MM.1S (cell line): ENCODE results near the gene LINC00632.
"Not testable (repeated sequence)": the region's sequence is repeated elsewhere in the genome, so short reads cannot be mapped to it uniquely, and the experiment has no call there.

ENCODE experiments used
- DNase-seq: peaks from one replicate; pipeline ENCODE4 v3.0.0-alpha.2; 2015
- H2AFZ ChIP-seq: fragments of 300-600 bp; sonication (generic); 2 replicates; pipeline ENCODE4 v1.6.0; 2016; ENCODE audit warnings: antibody characterized with exemption, low read length
- H3F3A ChIP-seq: fragments of 300-600 bp; sonication (generic); 2 replicates; pipeline ENCODE4 v1.6.1; 2016; ENCODE audit warnings: mild to moderate bottlenecking, antibody characterized with exemption, low read length, moderate library complexity, mixed read lengths; ENCODE audit not compliant: insufficient read depth
- H3K27ac ChIP-seq: fragments of 300-600 bp; sonication (generic); 2 replicates; pipeline ENCODE4 v1.5.1; 2016; ENCODE audit warnings: mild to moderate bottlenecking, low read length
- H3K27me3 ChIP-seq: fragments of 300-600 bp; sonication (generic); replicated peaks from 2 replicates; pipeline ENCODE4 v1.6.0; 2016; ENCODE audit warnings: low read length; ENCODE audit not compliant: insufficient read depth
- H3K36me3 ChIP-seq: fragments of 300-600 bp; sonication (generic); replicated peaks from 2 replicates; pipeline ENCODE4 v1.6.1; 2016; ENCODE audit warnings: mild to moderate bottlenecking, low read length, mixed read lengths; ENCODE audit not compliant: insufficient read depth
- H3K4me1 ChIP-seq: fragments of 300-600 bp; sonication (generic); 2 replicates; pipeline ENCODE4 v1.6.1; 2016; ENCODE audit warnings: low read length, mixed read lengths
- H3K4me2 ChIP-seq: fragments of 300-600 bp; sonication (generic); 2 replicates; pipeline ENCODE4 v1.6.0; 2016; ENCODE audit warnings: low read depth, low read length
- H3K4me3 ChIP-seq: fragments of 300-600 bp; sonication (generic); 2 replicates; pipeline ENCODE4 v1.5.1; 2016; ENCODE audit warnings: low read length, mixed read lengths
- H3K79me2 ChIP-seq: fragments of 300-600 bp; sonication (generic); 2 replicates; pipeline ENCODE4 v1.6.1; 2016; ENCODE audit warnings: mixed run types, low read length, mixed read lengths
- H3K9ac ChIP-seq: fragments of 300-600 bp; sonication (generic); 2 replicates; pipeline ENCODE4 v1.6.1; 2016; ENCODE audit warnings: low read length, mixed read lengths
- H3K9me2 ChIP-seq: fragments of 300-600 bp; sonication (generic); replicated peaks from 2 replicates; pipeline ENCODE4 v1.6.1; 2016; ENCODE audit warnings: mild to moderate bottlenecking, low read length, mixed read lengths; ENCODE audit not compliant: insufficient read depth
- H3K9me3 ChIP-seq: fragments of 300-600 bp; sonication (generic); replicated peaks from 2 replicates; pipeline ENCODE4 v1.6.1; 2016; ENCODE audit warnings: mild to moderate bottlenecking, low read length, mixed read lengths; ENCODE audit not compliant: insufficient read depth
- H4K20me1 ChIP-seq: fragments of 300-600 bp; sonication (generic); 2 replicates; pipeline ENCODE4 v1.6.1; 2016; ENCODE audit warnings: mild to moderate bottlenecking, low read length, moderate library complexity, mixed read lengths; ENCODE audit not compliant: insufficient read depth
- EZH2 ChIP-seq: fragments of 300-600 bp; sonication (generic); optimal IDR thresholded peaks from 2 replicates; pipeline ENCODE3; 2017; ENCODE audit warnings: low read depth, mild to moderate bottlenecking, antibody characterized with exemption, low read length, mixed read lengths
- EZH2phosphoT487 ChIP-seq: fragments of 300-600 bp; sonication (generic); IDR thresholded peaks from 2 replicates; pipeline ENCODE4 v1.6.1; 2018; ENCODE audit warnings: antibody characterized with exemption, low read length
- TF ChIP-seq, protein P1 (sequence below): fragments of 300-600 bp; sonication (generic); IDR thresholded peaks from 2 replicates; pipeline ENCODE4 v1.5.1; 2016; ENCODE audit warnings: antibody characterized with exemption, low read length, mixed read lengths

Gene LINC00632

DNA sequence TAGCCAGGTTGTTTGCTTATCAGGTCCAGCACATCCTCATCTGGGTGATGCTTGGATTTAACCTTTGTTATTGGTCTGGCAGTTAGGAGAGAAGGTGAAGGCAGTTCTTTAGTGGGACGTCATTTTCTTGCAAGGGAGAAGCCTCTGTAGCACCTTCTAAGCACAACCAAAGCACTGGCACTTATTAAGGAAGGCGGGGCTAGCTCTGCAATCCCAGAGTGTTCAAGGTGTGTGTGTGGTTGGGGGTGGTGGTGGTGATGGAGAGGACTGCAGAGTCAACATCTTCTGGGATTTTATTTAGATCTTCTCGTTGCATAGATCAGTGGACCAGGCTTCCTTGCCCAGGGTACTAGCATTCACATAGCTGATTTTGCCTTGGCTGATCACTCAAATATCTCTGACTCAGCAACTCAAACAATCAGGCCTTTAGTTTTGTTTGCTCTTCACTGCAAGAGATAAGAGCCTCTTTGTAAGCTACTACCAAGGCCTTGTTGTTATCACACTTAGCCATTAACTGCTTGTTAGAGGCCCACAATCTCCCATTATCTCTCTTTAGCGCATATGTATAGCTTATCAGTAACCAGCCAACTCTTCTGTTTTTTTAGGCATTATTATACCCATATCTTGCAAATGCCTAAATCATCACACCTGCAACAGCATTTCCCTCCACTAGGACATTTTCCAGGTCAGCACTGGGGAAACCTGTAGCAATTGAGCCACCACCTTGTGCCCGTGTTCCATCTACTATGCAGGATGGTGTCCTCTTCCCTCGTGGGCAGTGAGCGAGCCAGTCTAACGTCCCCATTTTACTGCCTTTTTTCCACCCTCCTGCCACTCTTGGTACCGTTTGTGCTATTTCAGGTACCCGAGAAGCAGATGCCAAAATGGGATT lies 36.5 kb upstream of the LINC00632 start:
- Histone ChIP-seq H3K9me2 (no peaks in the 10 kb centered on the region), H3K79me2 (no peaks in the 10 kb centered on the region), H3K27me3 (no peaks in the 10 kb centered on the region), H3K27ac (no peak overlapping the region), H3K4me1 (no peaks in the 10 kb centered on the region), H4K20me1 (no peaks in the 10 kb centered on the region), H3K9ac (no peak overlapping the region), H3K36me3 (no peaks in the 10 kb centered on the region), H3K4me2 (no peak overlapping the region), H3K4me3 (no peak overlapping the region), H3K9me3 (no peaks in the 10 kb centered on the region), H3F3A (no peaks in the 10 kb centered on the region), H2AFZ (no peak overlapping the region)
- no peak for DNase-seq
- TF ChIP-seq EZH2phosphoT487 (no peak), EZH2 (no peak)
- TF ChIP-seq, protein P1, sequence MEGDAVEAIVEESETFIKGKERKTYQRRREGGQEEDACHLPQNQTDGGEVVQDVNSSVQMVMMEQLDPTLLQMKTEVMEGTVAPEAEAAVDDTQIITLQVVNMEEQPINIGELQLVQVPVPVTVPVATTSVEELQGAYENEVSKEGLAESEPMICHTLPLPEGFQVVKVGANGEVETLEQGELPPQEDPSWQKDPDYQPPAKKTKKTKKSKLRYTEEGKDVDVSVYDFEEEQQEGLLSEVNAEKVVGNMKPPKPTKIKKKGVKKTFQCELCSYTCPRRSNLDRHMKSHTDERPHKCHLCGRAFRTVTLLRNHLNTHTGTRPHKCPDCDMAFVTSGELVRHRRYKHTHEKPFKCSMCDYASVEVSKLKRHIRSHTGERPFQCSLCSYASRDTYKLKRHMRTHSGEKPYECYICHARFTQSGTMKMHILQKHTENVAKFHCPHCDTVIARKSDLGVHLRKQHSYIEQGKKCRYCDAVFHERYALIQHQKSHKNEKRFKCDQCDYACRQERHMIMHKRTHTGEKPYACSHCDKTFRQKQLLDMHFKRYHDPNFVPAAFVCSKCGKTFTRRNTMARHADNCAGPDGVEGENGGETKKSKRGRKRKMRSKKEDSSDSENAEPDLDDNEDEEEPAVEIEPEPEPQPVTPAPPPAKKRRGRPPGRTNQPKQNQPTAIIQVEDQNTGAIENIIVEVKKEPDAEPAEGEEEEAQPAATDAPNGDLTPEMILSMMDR, result no peak

GRCh38 chrX:140687706-140688105 lies 21.9 kb upstream of the LINC00632 start:
- no peak overlapping the region for H3K4me3 ChIP-seq
- no peaks in the 10 kb centered on the region for H3K9me2 ChIP-seq
- no peak overlapping the region for H2AFZ ChIP-seq
- H3K9ac ChIP-seq, result no peak overlapping the region
- no peaks in the 10 kb centered on the region for H3K9me3 ChIP-seq
- no peaks in the 10 kb centered on the region for H3K4me1 ChIP-seq
- no peaks in the 10 kb centered on the region for H3K79me2 ChIP-seq
- no peak for DNase-seq
- TF ChIP-seq, protein P1, result no peak
- H3K27ac ChIP-seq, result no peak overlapping the region
- no peak overlapping the region for H3K4me2 ChIP-seq
- no peaks in the 10 kb centered on the region for H4K20me1 ChIP-seq
- no peaks in the 10 kb centered on the region for H3K27me3 ChIP-seq
- no peaks in the 10 kb centered on the region for H3F3A ChIP-seq
- no peaks in the 10 kb centered on the region for H3K36me3 ChIP-seq

GRCh38 chrX:140691596-140691995 lies 18.0 kb upstream of the LINC00632 start:
- not testable (repeated sequence) for H3K9me3 ChIP-seq, H3K9me2 ChIP-seq, H4K20me1 ChIP-seq, H3K4me1 ChIP-seq, H3K79me2 ChIP-seq, H3K4me3 ChIP-seq, H3K27ac ChIP-seq, H3K9ac ChIP-seq, H3K27me3 ChIP-seq, H3F3A ChIP-seq, H3K4me2 ChIP-seq, DNase-seq, H3K36me3 ChIP-seq, H2AFZ ChIP-seq

DNA sequence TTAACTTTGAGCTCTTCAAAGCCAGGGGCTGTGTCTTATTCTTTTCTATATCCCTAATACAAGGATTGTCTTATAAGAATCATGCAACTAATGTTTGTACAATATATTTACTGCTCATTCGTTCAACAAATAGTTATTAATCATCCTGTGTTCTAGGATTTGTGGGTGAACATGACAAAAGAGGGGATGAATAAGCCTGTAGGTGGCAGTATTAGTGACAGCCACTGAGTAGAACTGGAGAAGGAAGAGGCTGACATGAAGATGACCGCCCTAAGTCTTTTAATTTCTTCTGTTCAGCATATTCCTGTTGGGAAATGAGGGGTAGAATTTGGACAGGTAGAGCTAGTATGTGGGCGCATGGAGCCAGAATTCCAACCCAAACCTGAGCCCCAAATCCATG lies 11.9 kb upstream of the LINC00632 start:
- no peak for TF ChIP-seq EZH2
- TF ChIP-seq EZH2phosphoT487, result no peak
- TF ChIP-seq, protein P1, result no peak
- Histone ChIP-seq H3K4me1 (no peaks in the 10 kb centered on the region), H3K9ac (no peak overlapping the region), H3K4me3 (no peak overlapping the region), H3F3A (no peaks in the 10 kb centered on the region), H3K9me2 (no peaks in the 10 kb centered on the region), H3K27ac (no peak overlapping the region), H3K4me2 (no peak overlapping the region), H4K20me1 (no peaks in the 10 kb centered on the region), H3K27me3 (no peaks in the 10 kb centered on the region), H3K36me3 (no peaks in the 10 kb centered on the region), H2AFZ (no peak overlapping the region), H3K9me3 (no peaks in the 10 kb centered on the region), H3K79me2 (no peaks in the 10 kb centered on the region)
- DNase-seq, result no peak
